HepG2 (cell line): ENCODE measurements around the gene EIF2S2. TPM values are rescaled to one million over a fixed set of nuclear protein-coding genes. Genes with fewer than 3 reads are reported as not detected.

Experiments used
- BRCA1 ChIP-seq: sonication (generic); formaldehyde crosslinking; IDR thresholded peaks from 2 replicates; pipeline ENCODE4 v1.4.0; 2020; ENCODE audit warnings: missing genetic modification reagents
- ELF1 ChIP-seq: sonication (generic); formaldehyde crosslinking; IDR thresholded peaks from 2 replicates; pipeline ENCODE4 v1.4.0; 2020; ENCODE audit warnings: missing genetic modification reagents
- IRF9 ChIP-seq: sonication (generic); formaldehyde crosslinking; IDR thresholded peaks from 2 replicates; pipeline ENCODE4 v1.8.0; 2022; ENCODE audit warnings: missing genetic modification reagents, mild to moderate bottlenecking, borderline replicate concordance
- MEIS2 ChIP-seq: sonication (generic); formaldehyde crosslinking; IDR thresholded peaks from 2 replicates; pipeline ENCODE4 v1.9.0; 2021; ENCODE audit warnings: mild to moderate bottlenecking, missing genetic modification reagents
- MTF2 ChIP-seq: sonication (generic); formaldehyde crosslinking; IDR thresholded peaks from 2 replicates; pipeline ENCODE4 v1.5.0; 2020; ENCODE audit warnings: missing genetic modification reagents, borderline replicate concordance
- MYPOP ChIP-seq: sonication (generic); formaldehyde crosslinking; IDR thresholded peaks from 2 replicates; pipeline ENCODE4 v1.8.1; 2023; ENCODE audit warnings: mild to moderate bottlenecking, moderate library complexity, missing genetic modification reagents
- RCOR2 ChIP-seq: IDR thresholded peaks from 2 replicates; pipeline ENCODE4 v1.6.1; 2016; ENCODE audit warnings: missing biosample characterization, missing genetic modification reagents
- ZBTB8A ChIP-seq: sonication (generic); formaldehyde crosslinking; IDR thresholded peaks from 2 replicates; pipeline ENCODE4 v1.4.0; 2020; ENCODE audit warnings: mild to moderate bottlenecking, low read depth, missing genetic modification reagents, borderline replicate concordance
- ZNF101 ChIP-seq: sonication (generic); formaldehyde crosslinking; IDR thresholded peaks from 2 replicates; pipeline ENCODE4 v1.4.0; 2020; ENCODE audit warnings: mild to moderate bottlenecking, low read depth, missing genetic modification reagents, borderline replicate concordance
- ZNF256 ChIP-seq: sonication (generic); formaldehyde crosslinking; conservative IDR thresholded peaks from 2 replicates; pipeline ENCODE4 v1.4.0; 2020; ENCODE audit warnings: missing genetic modification reagents
- ZNF407 ChIP-seq: sonication (generic); formaldehyde crosslinking; IDR thresholded peaks from one replicate; pipeline ENCODE4 v1.5.1; 2020; ENCODE audit warnings: mild to moderate bottlenecking, missing genetic modification reagents; ENCODE audit errors: not compliant biosample characterization
- ZNF563 ChIP-seq: sonication (generic); formaldehyde crosslinking; IDR thresholded peaks from 2 replicates; pipeline ENCODE4 v1.8.0; 2022; ENCODE audit warnings: mild to moderate bottlenecking, moderate library complexity, missing genetic modification reagents
- ZSCAN22 ChIP-seq: sonication (generic); formaldehyde crosslinking; IDR thresholded peaks from 2 replicates; pipeline ENCODE4 v1.4.0; 2020; ENCODE audit warnings: mild to moderate bottlenecking, missing genetic modification reagents
- polyA plus RNA-seq, 8 experiments: library from polyadenylated mRNA; depleted of rRNA in 3 of 8; stranded (reverse) in 7 of 8; unstranded in 1 of 8; fragments of >200 nt; fragmentation: Illumina TruSeq in 4 of 8; extraction: Trizol in 4 of 8; gene quantifications; 2 replicates each; pipeline versions ENCODE4 v1.2.1 to v1.2.3, GENCODE V29; 2011 to 2016; ENCODE audit warnings: low read depth in 4 of 8, missing spikeins in 1 of 8, mixed read lengths in 1 of 8; ENCODE audit not compliant: insufficient read depth in 1 of 8
- total RNA-seq, 5 experiments: library from RNA; depleted of rRNA; stranded (reverse); fragments of >200 nt; fragmentation: Illumina TruSeq; extraction: Trizol; gene quantifications; 2 replicates each; pipeline ENCODE4 v1.2.3, GENCODE V29; 2016; ENCODE audit warnings: low read depth in 1 of 5
- TF ChIP-seq, protein P1 (sequence below): sonication (generic); formaldehyde crosslinking; IDR thresholded peaks from 2 replicates; pipeline ENCODE4 v1.5.0; 2020; ENCODE audit warnings: mild to moderate bottlenecking, missing genetic modification reagents, borderline replicate concordance

EIF2S2 gene
- total and polyA plus RNA-seq, 2 of the 13 experiments (the other 11 are each of a cell fraction or from before 2014, with no cell fraction given), result 126 to 213 TPM

DNA sequence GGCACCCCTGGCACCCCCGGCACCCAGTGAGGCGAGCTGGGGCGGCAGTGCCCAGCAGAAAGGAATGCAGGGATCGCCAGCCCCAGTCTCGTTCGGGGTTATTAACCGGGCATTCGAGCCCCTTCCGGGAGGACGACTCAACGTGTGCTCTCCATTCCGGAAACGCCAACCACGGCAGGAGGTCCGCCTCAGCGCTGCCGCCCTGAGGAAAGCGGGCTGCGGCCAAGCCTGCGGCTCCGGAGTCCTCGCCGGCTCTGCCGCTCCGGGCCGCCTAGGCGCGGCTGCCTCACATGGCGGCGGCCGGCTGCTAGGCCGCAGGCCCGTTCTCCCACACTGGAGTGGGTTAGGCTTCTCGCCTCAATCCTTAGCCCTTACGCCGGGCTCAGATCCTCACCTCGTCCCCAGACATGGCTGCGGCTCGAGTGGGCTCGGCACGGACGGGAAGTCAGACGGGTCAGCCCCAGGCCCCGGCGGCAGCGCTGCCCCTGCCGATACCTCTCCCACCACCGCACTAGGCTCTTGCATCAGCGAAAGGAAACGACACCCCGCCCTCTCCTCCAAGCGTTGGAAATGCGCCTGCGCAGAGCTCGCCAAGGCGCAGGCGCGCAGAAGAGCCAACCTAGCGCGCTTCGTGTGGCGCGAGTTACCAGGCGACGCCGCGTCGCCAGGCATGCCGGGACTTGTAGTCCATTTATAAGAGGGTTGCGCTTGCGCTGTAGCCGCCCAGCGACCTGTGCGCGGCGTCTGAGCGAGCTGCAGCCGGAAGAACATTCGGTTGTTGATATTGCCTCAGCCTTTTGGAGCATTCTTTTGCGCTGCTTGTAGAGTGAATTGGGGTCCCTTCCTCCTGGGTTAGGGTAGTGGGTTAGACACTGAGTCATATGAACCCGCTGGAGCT, at the start of gene EIF2S2 (continued):
- TF ChIP-seq ZNF407 (CRISPR knock-in tag), result peak; percentile 95
- TF ChIP-seq ZNF563 (CRISPR knock-in tag), result peak; percentile 93
- peak; percentile 95 for TF ChIP-seq ELF1 (CRISPR knock-in tag)
- peak; percentile 99 for TF ChIP-seq BRCA1 (CRISPR knock-in tag)
- TF ChIP-seq ZNF256, result peak; percentile 92
- peak; percentile 81; the same call in 1 of the 2 replicates for TF ChIP-seq ZSCAN22
- TF ChIP-seq ZNF101 (CRISPR knock-in tag), result 0 out of 2 replicates have a peak, but pooled peaks have one; percentile 43
- TF ChIP-seq, protein P1, sequence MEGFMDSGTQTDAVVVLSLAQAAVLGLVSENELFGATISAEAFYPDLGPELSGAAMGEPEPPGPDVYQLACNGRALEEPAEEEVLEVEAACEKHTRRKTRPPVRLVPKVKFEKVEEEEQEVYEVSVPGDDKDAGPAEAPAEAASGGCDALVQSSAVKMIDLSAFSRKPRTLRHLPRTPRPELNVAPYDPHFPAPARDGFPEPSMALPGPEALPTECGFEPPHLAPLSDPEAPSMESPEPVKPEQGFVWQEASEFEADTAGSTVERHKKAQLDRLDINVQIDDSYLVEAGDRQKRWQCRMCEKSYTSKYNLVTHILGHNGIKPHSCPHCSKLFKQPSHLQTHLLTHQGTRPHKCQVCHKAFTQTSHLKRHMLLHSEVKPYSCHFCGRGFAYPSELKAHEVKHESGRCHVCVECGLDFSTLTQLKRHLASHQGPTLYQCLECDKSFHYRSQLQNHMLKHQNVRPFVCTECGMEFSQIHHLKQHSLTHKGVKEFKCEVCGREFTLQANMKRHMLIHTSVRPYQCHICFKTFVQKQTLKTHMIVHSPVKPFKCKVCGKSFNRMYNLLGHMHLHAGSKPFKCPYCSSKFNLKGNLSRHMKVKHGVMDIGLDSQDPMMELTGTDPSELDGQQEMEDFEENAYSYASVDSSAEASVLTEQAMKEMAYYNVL (CRISPR knock-in tag), result peak; percentile 85; the same call in 1 of the 2 replicates
- TF ChIP-seq RCOR2 (CRISPR knock-in tag), result peak; percentile 19; the same call in 1 of the 2 replicates
- TF ChIP-seq ZBTB8A (CRISPR knock-in tag), result 0 out of 2 replicates have a peak, but pooled peaks have one; percentile 66
- TF ChIP-seq MEIS2, result no peak; the same call in 1 of the 2 replicates
- peak; percentile 98; the same call in 1 of the 2 replicates for TF ChIP-seq MTF2
- TF ChIP-seq MYPOP (CRISPR knock-in tag), result peak; percentile 97
- peak; percentile 99 for TF ChIP-seq IRF9 (CRISPR knock-in tag)
